ENCODE results near the gene FICD.

GRCh38 chr12:108491256-108491655, 23.8 kb upstream of the FICD start:
- TF ChIP-seq POLR2A (IDR thresholded peaks at IDR 0.05), result no peak
- no peak for TF ChIP-seq CTCF (IDR thresholded peaks at IDR 0.05)

Data from upper lobe of left lung (tissue), 4 donors.